Measurements from ENCODE around the gene PI16. TPM values are rescaled to one million over a fixed set of nuclear protein-coding genes. Genes with fewer than 3 reads are reported as not detected.
A peak's percentile ranks its signal among the peaks of the same experiment; 100 is the strongest.

The PI16 gene
- total RNA-seq, 4 donors from 2014 or later, result 1.0 to 8.4 (median 2.2) TPM

DNA sequence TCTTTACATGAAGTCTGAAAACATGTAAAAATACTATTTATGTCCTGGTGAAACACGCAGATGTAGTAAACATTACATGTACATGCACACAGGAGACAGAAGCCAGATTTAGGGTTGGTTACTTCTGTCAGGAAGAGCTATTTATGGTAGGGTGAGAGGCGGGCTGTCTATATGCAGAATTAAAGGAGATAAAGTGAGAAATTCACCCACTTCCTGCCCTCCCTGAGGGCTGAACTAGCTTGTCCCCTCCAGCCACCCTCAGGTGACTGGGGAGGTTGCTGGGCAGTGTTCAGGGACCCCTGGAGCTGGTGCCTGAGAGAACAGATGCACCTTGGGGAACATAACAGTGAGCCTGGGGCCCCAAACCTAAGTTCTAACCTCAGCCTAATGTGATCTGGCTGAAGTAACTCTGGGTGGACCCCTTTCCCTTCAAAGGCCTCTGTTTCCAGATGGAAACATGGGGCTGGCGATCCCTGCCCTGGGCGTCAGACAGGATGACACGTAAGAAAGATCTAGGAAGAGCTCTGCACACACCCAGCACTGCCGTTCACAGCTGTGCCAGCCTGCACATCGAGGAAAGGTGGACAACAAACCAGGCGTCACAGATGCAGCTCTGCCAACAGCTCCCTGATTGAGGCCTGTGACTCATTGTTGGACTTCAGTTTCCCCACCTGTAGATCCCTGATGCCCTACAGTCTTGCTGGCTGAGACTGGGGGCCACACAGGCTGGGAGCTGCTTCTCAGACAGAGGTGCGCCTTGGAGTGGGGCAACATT lies 1.3 kb downstream of the PI16 start:
- H3K36me3 ChIP-seq, result no peaks in the 10 kb centered on the region
- no peaks in the 10 kb centered on the region for H3K27me3 ChIP-seq
- TF ChIP-seq, protein P1, sequence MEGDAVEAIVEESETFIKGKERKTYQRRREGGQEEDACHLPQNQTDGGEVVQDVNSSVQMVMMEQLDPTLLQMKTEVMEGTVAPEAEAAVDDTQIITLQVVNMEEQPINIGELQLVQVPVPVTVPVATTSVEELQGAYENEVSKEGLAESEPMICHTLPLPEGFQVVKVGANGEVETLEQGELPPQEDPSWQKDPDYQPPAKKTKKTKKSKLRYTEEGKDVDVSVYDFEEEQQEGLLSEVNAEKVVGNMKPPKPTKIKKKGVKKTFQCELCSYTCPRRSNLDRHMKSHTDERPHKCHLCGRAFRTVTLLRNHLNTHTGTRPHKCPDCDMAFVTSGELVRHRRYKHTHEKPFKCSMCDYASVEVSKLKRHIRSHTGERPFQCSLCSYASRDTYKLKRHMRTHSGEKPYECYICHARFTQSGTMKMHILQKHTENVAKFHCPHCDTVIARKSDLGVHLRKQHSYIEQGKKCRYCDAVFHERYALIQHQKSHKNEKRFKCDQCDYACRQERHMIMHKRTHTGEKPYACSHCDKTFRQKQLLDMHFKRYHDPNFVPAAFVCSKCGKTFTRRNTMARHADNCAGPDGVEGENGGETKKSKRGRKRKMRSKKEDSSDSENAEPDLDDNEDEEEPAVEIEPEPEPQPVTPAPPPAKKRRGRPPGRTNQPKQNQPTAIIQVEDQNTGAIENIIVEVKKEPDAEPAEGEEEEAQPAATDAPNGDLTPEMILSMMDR (IDR thresholded peaks at IDR 0.05), result no peak
- TF ChIP-seq POLR2A (IDR thresholded peaks at IDR 0.05), result no peak
- peak overlapping the region in 1 of 4 donors; percentile 4 for H3K27ac ChIP-seq
- DNase-seq, result no peak
- H3K4me1 ChIP-seq, result peaks cover 0 to 24% (median 7%) of the 10 kb centered on the region in 3 donors
- H3K4me3 ChIP-seq, result no peak overlapping the region
- H3K9me3 ChIP-seq, result no peaks in the 10 kb centered on the region
- intact Hi-C loops (cut with DNase I), result no loop called here
- 47 to 58% methylated on average over 2 of the region's 9 CpGs for WGBS, 2 donors

DNA sequence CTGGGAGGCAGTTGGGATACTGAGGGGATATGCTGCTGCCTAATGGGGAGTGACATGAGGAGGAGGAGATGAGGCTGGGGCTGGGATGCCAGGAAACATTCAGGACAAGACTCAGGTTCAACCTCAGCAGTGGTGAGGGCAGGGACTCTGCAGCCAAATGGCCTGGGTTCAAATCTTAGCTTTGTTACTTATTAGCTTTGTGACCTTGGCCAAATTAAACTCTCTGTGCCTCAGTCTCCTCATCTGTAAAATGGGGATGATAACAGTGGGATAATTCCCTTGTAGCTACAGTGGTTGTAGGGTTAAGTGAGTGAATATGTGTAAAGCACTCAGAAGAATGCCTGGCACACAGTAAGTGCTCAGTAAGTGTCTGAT lies 1.9 kb downstream of the PI16 start:
- intact Hi-C loops (cut with DNase I), result no loop called here
- TF ChIP-seq POLR2A (IDR thresholded peaks at IDR 0.05), result no peak
- TF ChIP-seq, protein P1 (IDR thresholded peaks at IDR 0.05), result no peak
- Histone ChIP-seq H3K36me3 (no peaks in the 10 kb centered on the region), H3K4me3 (no peak overlapping the region), H3K27me3 (no peaks in the 10 kb centered on the region), H3K27ac (no peak overlapping the region), H3K4me1 (peaks cover 0 to 26% (median 7%) of the 10 kb centered on the region in 3 donors), H3K9me3 (no peaks in the 10 kb centered on the region)
- no peak for DNase-seq

DNA sequence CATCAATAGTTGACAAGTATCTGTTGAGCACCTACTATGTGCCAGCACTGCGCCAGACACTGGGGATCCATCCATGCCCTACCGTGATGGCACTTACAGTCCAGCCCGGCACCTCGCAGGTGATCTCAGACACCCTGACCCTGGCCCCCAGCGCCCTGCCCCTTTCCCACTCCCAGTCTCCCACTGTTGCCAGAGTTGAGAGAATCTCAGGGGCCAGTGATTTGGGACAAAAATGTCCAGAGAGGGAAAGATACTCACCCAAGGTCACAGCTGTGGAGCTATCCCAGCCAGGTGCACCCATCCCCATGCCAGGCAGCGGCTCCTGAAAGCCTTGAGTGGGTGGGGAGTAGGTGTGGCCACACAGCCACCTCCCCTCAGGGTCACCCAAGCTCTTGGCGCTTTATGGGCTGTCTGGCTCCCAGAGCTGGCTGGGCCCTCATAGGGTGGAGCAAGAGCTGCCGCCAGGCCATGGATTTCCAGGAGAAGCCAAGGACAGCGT lies 3.3 kb downstream of the PI16 start:
- intact Hi-C loops (cut with DNase I), result no loop called here
- WGBS, 2 donors, result 86 to 96% methylated on average over 4 to 8 of the region's 9 CpGs
- TF ChIP-seq, protein P1 (IDR thresholded peaks at IDR 0.05), result no peak
- TF ChIP-seq POLR2A (IDR thresholded peaks at IDR 0.05), result no peak

DNA sequence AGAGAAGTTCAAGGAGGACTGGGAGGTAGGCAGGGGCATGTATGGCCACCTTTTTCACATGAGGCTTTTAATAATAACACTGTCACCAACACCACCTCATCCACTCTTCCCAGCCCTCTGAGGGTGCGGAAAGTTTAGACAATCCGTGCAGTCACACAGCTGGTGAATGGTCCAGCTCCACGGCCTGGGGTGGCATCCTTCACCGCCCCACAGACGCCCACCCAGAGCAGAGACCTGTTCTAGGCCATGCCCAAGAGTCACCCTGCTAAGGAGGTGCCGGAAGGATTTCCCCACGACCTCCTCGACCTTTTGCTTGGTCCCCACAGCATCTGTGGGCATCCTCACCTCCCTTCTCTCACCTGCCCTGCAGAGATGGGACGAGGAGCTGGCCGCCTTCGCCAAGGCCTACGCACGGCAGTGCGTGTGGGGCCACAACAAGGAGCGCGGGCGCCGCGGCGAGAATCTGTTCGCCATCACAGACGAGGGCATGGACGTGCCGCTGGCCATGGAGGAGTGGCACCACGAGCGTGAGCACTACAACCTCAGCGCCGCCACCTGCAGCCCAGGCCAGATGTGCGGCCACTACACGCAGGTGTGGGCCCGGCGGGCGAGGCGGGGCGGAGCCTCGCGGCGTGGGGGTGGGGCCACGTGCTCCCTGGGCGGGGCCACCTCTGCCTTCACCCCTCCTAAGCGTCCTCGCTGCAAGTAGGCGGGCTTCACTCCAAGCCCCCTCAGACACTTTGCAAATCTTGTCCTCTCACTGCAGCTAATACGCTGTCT lies 4.4 kb downstream of the PI16 start:
- WGBS, 2 donors, result 94 to 97% methylated on average over 5 to 9 of the region's 44 CpGs
- intact Hi-C loops (cut with DNase I), result no loop called here
- Histone ChIP-seq H3K27me3 (no peaks in the 10 kb centered on the region), H3K27ac (no peak overlapping the region), H3K4me1 (peaks cover 6 to 35% (median 7%) of the 10 kb centered on the region in 3 donors), H3K9me3 (no peaks in the 10 kb centered on the region), H3K36me3 (no peaks in the 10 kb centered on the region), H3K4me3 (no peak overlapping the region)
- TF ChIP-seq, protein P1 (IDR thresholded peaks at IDR 0.05), result no peak
- no peak for TF ChIP-seq POLR2A (IDR thresholded peaks at IDR 0.05)
- DNase-seq, result no peak

More for the DNA sequence above, 3.3 kb downstream of the PI16 start:
- no peak overlapping the region for H3K4me3 ChIP-seq
- no peaks in the 10 kb centered on the region for H3K36me3 ChIP-seq
- no peaks in the 10 kb centered on the region for H3K9me3 ChIP-seq
- H3K4me1 ChIP-seq, result peaks cover 0 to 26% (median 7%) of the 10 kb centered on the region in 3 donors
- H3K27ac ChIP-seq, result no peak overlapping the region
- no peaks in the 10 kb centered on the region for H3K27me3 ChIP-seq
- no peak for DNase-seq

Data from esophagus squamous epithelium (tissue), 5 donors.